ENCODE data around the gene ADGRD1. TPM values are rescaled to one million over a fixed set of nuclear protein-coding genes. Genes with fewer than 3 reads are reported as not detected.

ADGRD1 gene
- polyA plus RNA-seq, 1 of the 3 experiments (the other 2 are of a cell fraction), result not detected

DNA sequence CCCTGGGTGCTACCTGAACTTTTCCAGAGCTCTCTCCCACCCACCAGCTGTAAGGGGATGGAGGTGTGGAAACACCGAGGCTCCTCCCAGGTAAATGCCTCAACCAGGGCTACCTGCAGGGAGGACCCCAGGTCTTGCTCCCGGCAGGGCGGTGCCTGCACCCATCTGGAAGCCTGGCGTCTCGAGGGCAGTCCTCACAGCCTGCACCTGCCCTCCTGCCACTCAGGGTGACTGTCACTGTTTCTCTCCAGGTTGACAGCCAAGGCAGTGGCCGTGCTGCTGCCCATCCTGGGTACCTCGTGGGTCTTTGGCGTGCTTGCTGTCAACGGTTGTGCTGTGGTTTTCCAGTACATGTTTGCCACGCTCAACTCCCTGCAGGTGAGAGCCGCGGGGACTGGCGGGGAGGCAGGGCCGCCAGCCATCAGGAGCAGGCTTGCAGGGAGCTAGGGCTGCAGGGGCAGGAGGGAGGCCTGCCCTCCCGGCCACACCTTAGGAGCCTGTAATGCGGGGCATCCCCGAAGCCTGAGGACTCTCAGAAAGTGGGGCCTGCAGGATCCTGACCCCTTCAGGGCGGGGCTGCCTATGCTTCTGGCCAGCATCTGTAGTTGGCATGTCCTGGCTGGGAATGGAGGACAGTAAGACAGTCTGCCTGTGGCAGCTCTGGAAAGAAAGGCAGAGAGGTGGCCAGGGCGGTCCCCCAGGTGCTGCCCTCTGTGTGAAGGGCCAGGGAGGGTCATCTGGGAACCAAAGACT is 182.3 kb downstream of the ADGRD1 start (continued):
- TF ChIP-seq GATA2 (CRISPR knock-in tag; IDR thresholded peaks at IDR 0.05) (no peak), FOXM1 (IDR thresholded peaks at IDR 0.05; ENCODE audit: low read depth) (no peak), RAD21 (IDR thresholded peaks at IDR 0.05; ENCODE audit: low read length) (no peak), MXI1 (IDR thresholded peaks at IDR 0.05; ENCODE audit: low read depth, low read length) (no peak), CHD2 (IDR thresholded peaks at IDR 0.05; ENCODE audit: low read length, partially characterized antibody) (no peak), FOXJ3 (CRISPR knock-in tag; IDR thresholded peaks at IDR 0.05) (no peak), FOSL2 (IDR thresholded peaks at IDR 0.05; ENCODE audit: borderline replicate concordance, low read depth) (no peak), TAF1 (IDR thresholded peaks at IDR 0.05; ENCODE audit: borderline replicate concordance, low read depth, low read length) (no peak)

DNA sequence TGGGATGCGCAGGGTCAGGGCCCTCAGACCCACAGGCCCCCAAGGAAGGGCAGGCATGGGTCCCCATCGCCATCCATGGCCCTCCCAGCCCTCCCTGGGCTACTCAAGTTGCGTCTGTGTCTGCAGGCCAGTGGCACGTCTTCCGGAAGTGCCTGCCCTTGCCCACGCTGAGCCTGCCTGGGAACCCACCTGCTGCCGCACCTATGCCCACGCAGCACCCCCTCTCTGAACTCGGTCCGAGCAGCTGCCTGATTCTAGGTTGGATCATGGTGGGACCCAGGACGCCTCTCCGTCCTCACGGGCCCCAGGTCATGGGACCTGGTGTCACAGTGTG is 182.8 kb downstream of the ADGRD1 start:
- H3K27ac ChIP-seq (ENCODE audit: low read depth in 2 of 2, low read length in 1 of 2), result no peak overlapping the region
- ChIA-PET POLR2A (no interaction called here), CTCF (interaction anchor here (1.0 to 2.1 kb wide), 4 partner anchors 31 to 321 kb away, joined by 3 to 10 read pairs (median 8); no protein-coding TSS in a partner anchor)
- no peaks in the 10 kb centered on the region for H3K27me3 ChIP-seq (ENCODE audit: insufficient read depth)
- H3K79me2 ChIP-seq (ENCODE audit: insufficient read depth), result no peaks in the 10 kb centered on the region
- H3K9me2 ChIP-seq, result no peaks in the 10 kb centered on the region
- H3K4me3 ChIP-seq (ENCODE audit: low read depth in 2 of 2, low read length in 1 of 2), result no peak overlapping the region
- no peaks in the 10 kb centered on the region for H3K9me3 ChIP-seq
- H3K4me2 ChIP-seq, result no peak overlapping the region
- no peak for DNase-seq
- no peak overlapping the region for H2AFZ ChIP-seq (ENCODE audit: low read depth)
- H3F3A ChIP-seq (replicated peaks; ENCODE audit: insufficient read depth), result no peaks in the 10 kb centered on the region
- no peak overlapping the region for H3K9ac ChIP-seq
- WGBS (ENCODE audit: low lambda C conversion rate), result 68% methylated on average over 11 of the region's 13 CpGs
- TF ChIP-seq TEAD4 (IDR thresholded peaks at IDR 0.05; ENCODE audit: borderline replicate concordance, insufficient read depth) (no peak), GABPA (IDR thresholded peaks at IDR 0.05; ENCODE audit: low read depth) (no peak), FOXJ3 (CRISPR knock-in tag; IDR thresholded peaks at IDR 0.05) (no peak), RCOR1 (IDR thresholded peaks at IDR 0.05; ENCODE audit: low read length) (no peak), NFIC (IDR thresholded peaks at IDR 0.05; ENCODE audit: borderline replicate concordance) (no peak), YY1 (IDR thresholded peaks at IDR 0.05; ENCODE audit: low read depth) (no peak), CHD2 (IDR thresholded peaks at IDR 0.05; ENCODE audit: low read length, partially characterized antibody) (no peak), EP300 (IDR thresholded peaks at IDR 0.05; ENCODE audit: borderline replicate concordance in 1 of 2, low read depth in 1 of 2, low read length in 1 of 2) (no peak), RAD21 (IDR thresholded peaks at IDR 0.05; ENCODE audit: low read length) (no peak), JUND (IDR thresholded peaks at IDR 0.05) (no peak), RXRA (IDR thresholded peaks at IDR 0.05; ENCODE audit: borderline replicate concordance, low read depth) (no peak), EZH2phosphoT487 (IDR thresholded peaks at IDR 0.05; ENCODE audit: borderline replicate concordance, low read depth) (no peak), MXI1 (IDR thresholded peaks at IDR 0.05; ENCODE audit: low read depth, low read length) (no peak)
- TF ChIP-seq, protein P1, sequence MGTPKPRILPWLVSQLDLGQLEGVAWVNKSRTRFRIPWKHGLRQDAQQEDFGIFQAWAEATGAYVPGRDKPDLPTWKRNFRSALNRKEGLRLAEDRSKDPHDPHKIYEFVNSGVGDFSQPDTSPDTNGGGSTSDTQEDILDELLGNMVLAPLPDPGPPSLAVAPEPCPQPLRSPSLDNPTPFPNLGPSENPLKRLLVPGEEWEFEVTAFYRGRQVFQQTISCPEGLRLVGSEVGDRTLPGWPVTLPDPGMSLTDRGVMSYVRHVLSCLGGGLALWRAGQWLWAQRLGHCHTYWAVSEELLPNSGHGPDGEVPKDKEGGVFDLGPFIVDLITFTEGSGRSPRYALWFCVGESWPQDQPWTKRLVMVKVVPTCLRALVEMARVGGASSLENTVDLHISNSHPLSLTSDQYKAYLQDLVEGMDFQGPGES (IDR thresholded peaks at IDR 0.05; ENCODE audit: low read depth, low read length), result no peak
- TF ChIP-seq, protein P2, sequence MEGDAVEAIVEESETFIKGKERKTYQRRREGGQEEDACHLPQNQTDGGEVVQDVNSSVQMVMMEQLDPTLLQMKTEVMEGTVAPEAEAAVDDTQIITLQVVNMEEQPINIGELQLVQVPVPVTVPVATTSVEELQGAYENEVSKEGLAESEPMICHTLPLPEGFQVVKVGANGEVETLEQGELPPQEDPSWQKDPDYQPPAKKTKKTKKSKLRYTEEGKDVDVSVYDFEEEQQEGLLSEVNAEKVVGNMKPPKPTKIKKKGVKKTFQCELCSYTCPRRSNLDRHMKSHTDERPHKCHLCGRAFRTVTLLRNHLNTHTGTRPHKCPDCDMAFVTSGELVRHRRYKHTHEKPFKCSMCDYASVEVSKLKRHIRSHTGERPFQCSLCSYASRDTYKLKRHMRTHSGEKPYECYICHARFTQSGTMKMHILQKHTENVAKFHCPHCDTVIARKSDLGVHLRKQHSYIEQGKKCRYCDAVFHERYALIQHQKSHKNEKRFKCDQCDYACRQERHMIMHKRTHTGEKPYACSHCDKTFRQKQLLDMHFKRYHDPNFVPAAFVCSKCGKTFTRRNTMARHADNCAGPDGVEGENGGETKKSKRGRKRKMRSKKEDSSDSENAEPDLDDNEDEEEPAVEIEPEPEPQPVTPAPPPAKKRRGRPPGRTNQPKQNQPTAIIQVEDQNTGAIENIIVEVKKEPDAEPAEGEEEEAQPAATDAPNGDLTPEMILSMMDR (IDR thresholded peaks at IDR 0.05), result no peak
- TF ChIP-seq, protein P3, sequence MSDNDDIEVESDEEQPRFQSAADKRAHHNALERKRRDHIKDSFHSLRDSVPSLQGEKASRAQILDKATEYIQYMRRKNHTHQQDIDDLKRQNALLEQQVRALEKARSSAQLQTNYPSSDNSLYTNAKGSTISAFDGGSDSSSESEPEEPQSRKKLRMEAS (IDR thresholded peaks at IDR 0.05; ENCODE audit: low read depth), result no peak
- TF ChIP-seq, protein P4, sequence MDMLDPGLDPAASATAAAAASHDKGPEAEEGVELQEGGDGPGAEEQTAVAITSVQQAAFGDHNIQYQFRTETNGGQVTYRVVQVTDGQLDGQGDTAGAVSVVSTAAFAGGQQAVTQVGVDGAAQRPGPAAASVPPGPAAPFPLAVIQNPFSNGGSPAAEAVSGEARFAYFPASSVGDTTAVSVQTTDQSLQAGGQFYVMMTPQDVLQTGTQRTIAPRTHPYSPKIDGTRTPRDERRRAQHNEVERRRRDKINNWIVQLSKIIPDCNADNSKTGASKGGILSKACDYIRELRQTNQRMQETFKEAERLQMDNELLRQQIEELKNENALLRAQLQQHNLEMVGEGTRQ (IDR thresholded peaks at IDR 0.05; ENCODE audit: borderline replicate concordance, low read depth, low read length), result no peak
- TF ChIP-seq, protein P5, sequence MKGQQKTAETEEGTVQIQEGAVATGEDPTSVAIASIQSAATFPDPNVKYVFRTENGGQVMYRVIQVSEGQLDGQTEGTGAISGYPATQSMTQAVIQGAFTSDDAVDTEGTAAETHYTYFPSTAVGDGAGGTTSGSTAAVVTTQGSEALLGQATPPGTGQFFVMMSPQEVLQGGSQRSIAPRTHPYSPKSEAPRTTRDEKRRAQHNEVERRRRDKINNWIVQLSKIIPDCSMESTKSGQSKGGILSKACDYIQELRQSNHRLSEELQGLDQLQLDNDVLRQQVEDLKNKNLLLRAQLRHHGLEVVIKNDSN (IDR thresholded peaks at IDR 0.05; ENCODE audit: borderline replicate concordance, low read depth), result no peak
- H4K20me1 ChIP-seq (ENCODE audit: insufficient read depth), result no peaks in the 10 kb centered on the region
- peaks cover 0 to 34% of the 10 kb centered on the region in 2 experiments; a peak in 1 of 4 replicates for H3K4me1 ChIP-seq (ENCODE audit: control insufficient read depth in 1 of 2, insufficient read depth in 2 of 2, low read depth in 1 of 2, low read length in 1 of 2)
- H3K36me3 ChIP-seq (replicated peaks in 1 of 2; ENCODE audit: control insufficient read depth in 1 of 2, insufficient read depth in 2 of 2, low read length in 1 of 2), result no peaks in the 10 kb centered on the region

Data from SK-N-SH (cell line).